K562 (cell line): ENCODE results near the gene LPAR3.

Source experiments
- ILF3 ChIP-seq: fragments of 450-650 bp; IDR thresholded peaks from 2 replicates; pipeline ENCODE4 v1.6.1; 2018; ENCODE audit warnings: antibody characterized with exemption, mild to moderate bottlenecking, moderate library complexity, borderline replicate concordance
- IRF1 ChIP-seq: sonication (generic); formaldehyde crosslinking; IDR thresholded peaks from 2 replicates; pipeline ENCODE4 v1.8.0; 2022; ENCODE audit warnings: missing genetic modification reagents, mild to moderate bottlenecking, borderline replicate concordance
- POLR2A ChIP-seq: fragments of 450-650 bp; conservative IDR thresholded peaks from 2 replicates; pipeline ENCODE4 v1.6.1; 2016
- ZNF24 ChIP-seq: fragments of 450-650 bp; IDR thresholded peaks from 2 replicates; pipeline ENCODE4 v1.6.1; 2016

- TF ChIP-seq ILF3 = no peak
- no peak for TF ChIP-seq ZNF24
- TF ChIP-seq POLR2A = no peak
- no peak for TF ChIP-seq IRF1 (CRISPR knock-in tag)
Observed at GRCh38 chr1:84861988-84862644, 30.9 kb downstream of the LPAR3 start.
